ENCODE measurements around the gene MAD1L1.
"Not testable (repeated sequence)": the region's sequence is repeated elsewhere in the genome, so short reads cannot be mapped to it uniquely, and the experiment has no call there.

GRCh38 chr7:1995911-1996420 is 236.8 kb downstream of the MAD1L1 start:
- TF ChIP-seq, protein P1, sequence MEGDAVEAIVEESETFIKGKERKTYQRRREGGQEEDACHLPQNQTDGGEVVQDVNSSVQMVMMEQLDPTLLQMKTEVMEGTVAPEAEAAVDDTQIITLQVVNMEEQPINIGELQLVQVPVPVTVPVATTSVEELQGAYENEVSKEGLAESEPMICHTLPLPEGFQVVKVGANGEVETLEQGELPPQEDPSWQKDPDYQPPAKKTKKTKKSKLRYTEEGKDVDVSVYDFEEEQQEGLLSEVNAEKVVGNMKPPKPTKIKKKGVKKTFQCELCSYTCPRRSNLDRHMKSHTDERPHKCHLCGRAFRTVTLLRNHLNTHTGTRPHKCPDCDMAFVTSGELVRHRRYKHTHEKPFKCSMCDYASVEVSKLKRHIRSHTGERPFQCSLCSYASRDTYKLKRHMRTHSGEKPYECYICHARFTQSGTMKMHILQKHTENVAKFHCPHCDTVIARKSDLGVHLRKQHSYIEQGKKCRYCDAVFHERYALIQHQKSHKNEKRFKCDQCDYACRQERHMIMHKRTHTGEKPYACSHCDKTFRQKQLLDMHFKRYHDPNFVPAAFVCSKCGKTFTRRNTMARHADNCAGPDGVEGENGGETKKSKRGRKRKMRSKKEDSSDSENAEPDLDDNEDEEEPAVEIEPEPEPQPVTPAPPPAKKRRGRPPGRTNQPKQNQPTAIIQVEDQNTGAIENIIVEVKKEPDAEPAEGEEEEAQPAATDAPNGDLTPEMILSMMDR (IDR thresholded peaks at IDR 0.05): not testable (repeated sequence)
- not testable (repeated sequence) for TF ChIP-seq POLR2AphosphoS5 (IDR thresholded peaks at IDR 0.05); POLR2A (IDR thresholded peaks at IDR 0.05); EP300 (IDR thresholded peaks at IDR 0.05; ENCODE audit: low read depth)
